ENCODE data around the gene DMXL1.
A peak's percentile ranks its signal among the peaks of the same experiment; 100 is the strongest.

Gene DMXL1

GRCh38 chr5:119070828-119071560, at the start of gene DMXL1:
Gene DMXL1 (plus strand): TSS chr5:119071087. CDS start chr5:119071570, 483 bp downstream.
- peak; percentile 100 for DNase-seq

- DNase-seq = no peak
Measured at GRCh38 chr5:119021149-119021732, 49.6 kb upstream of the DMXL1 start.

- no peak for DNase-seq
Measured at GRCh38 chr5:119022017-119022745, 48.7 kb upstream of the DMXL1 start.

DNA sequence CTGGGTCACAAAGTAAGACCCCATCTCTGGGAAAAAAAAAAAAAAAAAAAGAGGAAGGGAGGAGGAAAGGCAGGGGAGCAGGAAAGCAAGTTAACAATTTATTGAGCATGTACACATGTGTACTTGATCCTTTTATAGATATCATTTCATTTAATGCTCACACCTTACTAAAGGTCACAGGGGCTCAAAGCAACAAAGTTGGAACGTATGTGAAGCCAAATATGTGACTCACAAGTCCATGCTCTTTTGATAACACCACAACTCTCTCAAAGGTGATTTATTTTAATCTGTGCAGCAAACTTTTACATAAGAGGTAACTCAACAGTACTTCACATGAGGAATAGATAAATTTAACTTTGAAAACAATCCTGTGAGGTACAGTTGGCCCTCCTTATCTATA, 48.1 kb upstream of the DMXL1 start:
- DNase-seq = no peak

DNA sequence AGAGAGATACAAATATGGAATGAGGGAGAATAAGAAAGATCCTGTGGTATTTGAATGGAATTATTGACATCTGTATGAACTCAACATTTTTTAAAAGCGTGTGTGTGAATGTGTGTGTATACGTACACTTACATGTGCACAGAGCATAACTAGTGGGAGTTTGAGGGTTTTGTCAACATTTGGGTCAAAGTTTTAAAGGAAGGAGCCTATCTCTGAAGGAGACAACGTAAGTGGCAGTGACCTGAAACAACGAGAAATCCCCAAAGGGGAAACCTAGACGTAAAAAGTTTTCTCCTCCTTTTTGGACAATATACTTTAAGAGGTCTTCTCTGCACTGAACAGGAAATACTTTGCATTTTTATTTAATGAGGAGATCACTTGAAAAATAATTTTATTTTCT, 42.3 kb upstream of the DMXL1 start:
- DNase-seq = no peak

DNA sequence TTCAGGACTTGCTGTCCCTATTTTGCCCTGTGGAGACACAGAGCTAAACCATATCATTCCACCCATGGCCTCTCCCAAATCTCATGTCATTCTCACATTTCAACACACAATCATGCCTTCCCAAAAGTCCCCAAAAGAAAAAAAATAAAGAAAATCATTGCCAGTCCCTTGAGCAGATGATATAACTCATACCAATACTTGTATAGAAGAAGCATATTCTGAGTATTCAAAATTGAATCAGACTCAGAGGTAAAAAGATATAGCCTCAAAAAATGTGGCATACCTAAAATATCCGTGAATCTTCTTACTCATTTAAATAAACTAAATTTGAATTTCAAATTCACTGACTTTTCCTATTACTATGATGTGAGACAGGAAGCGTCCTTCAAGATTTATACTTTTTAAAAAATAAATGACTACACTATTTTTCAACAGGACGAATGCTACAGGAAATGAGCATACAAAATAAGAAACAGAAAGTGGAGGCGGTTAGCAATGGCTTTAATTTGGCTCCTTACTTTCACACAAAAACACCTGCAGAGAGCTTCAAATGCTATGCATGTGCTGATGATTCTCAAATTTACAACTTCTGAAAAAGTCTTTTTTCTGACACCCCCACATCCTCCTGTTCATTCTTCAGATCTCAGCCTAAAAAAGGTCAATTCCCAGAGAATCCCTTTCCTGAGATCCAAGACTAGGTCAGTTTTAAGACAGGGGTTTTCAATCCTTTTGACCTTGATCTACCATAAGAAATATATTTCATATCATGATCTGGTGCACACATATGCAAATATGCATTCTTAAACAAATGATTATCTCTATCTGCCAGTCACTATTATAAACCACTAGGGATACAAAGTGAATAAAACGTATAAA, 39.6 kb upstream of the DMXL1 start:
- no peak for DNase-seq

- DNase-seq = no peak
Measured at GRCh38 chr5:119031905-119032304, 39.0 kb upstream of the DMXL1 start.

GRCh38 chr5:119032656-119033055, 38.2 kb upstream of the DMXL1 start:
- no peak for DNase-seq

- no peak for DNase-seq
Measured at GRCh38 chr5:119033135-119033534, 37.8 kb upstream of the DMXL1 start.

GRCh38 chr5:119036101-119036762, 34.7 kb upstream of the DMXL1 start:
- DNase-seq = no peak

DNA sequence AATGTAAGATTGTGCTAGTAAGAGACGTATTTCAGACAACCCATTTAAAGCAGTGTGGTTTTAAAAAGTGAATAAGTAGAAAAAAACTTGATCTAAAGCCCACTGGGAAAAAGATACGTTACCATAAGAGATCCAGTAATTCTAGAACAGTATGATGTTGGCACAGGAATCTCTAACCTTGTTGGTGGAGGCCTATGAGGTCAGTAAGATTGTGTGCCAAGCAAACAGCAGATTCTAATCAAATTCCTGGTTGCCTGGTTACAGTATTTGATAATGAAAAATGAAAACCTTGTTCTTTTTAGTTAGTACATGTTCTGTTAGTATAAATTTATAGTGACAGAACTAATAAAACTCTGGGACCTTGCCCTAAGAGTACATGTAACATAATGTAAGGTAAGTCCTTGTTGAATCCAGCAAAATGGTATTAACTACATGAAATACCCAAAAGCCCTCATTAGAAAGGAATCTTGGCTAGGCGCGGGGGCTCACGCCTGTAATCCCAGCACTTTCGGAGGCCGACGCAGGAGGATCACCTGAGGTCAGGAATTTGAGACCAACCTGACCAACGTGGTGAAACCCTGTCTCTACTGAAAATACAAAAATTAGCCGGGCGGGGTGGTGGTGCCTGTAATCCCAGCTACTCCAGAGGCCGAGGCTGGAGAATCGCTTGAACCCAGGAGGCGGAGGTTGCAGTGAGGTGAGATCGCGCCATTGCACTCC, 33.2 kb upstream of the DMXL1 start:
- no peak for DNase-seq

DNA sequence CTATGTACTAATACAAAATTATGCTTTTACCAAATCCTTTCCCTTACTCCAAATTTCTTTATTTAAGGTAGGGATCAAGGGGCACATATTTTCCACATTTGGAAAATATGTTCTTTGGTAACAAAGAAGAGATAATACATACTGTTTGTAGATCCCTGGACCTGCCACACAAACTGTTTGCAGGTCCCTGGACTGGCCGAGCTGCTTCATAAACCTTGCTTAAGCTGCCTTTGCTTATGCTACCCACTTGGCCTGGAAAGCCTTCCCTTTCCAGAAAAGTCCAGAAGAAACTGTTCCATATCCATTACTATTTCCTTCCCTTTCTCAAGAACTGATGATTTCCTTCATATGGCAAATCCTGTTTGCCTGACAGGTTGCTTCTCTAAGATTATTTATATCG, 22.6 kb upstream of the DMXL1 start:
- no peak for DNase-seq

DNA sequence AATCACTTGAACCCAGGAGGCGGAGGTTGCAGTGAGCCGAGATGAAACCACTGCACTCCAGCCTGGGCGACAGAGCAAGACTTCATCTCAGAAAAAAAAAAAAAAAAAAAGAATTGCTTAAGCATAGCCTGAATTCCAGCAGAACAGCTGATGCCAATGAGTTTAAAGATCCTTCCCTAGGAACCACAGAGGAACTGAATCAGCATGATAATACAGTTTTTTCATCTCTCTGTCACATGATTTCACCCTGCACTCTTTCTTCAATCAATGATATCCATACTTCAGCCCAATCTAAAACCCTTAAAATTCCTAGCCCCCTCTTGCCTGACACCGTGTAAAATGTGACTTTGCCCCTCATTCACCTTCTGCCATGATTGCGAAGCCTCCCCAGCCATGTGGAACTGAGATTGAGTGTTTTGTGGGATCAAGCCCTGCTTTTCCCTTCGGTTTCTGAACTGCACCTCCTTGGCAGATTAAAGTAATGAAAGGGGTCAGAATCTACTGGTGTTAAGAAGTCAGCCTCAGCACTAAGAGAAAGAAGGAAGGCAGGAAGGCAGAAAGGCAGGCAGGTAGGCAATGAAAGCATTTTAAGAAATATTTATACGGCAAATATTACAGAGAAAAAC, 20.9 kb upstream of the DMXL1 start:
- no peak for DNase-seq

DNA sequence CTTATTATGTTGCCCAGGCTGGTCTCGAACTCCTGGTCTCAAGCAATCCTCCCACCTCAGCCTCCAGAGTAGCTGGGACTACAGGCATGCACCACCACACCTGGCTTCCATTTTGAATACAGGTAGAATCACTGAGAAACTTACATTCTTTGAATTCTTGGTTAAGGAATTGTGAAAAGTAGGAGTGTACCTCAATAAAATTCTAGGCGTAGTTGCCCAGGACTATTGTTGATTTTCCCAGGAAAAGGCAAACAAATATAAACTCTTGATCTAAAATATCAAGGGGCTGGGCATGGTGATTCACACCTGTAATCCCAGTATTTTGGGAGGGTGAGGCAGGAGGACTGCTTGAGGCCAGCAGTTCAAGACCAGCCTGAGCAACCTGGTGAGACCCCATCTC, 16.8 kb upstream of the DMXL1 start:
- no peak for DNase-seq

- no peak for DNase-seq
Measured at GRCh38 chr5:119055294-119055693, 15.6 kb upstream of the DMXL1 start.

- DNase-seq = no peak
Measured at GRCh38 chr5:119058979-119059529, 11.8 kb upstream of the DMXL1 start.

DNA sequence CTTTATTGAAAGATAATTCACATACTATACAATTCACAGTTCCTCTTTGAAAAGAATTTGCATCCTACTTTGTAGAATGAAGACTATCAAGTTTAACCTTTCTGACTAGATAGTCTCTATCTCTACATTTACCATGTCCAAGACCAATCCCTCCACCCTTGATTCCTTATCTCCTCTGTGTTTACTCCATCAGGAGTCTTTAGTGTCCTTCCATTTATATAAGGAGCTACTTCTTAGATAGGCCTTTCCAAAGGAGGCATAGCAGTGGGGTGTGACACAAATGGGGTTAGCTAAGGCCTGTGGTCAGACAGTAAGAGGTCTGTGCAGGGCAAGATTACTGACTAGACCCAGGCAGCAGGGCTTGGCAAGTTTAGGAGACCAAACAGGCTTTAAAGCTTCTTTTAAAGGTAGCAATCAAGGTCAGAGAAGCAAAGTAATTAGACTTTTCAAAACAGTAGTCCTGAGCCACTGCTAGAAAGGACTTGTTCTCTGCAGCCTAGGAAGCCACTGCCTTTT, 11.1 kb upstream of the DMXL1 start:
- no peak for DNase-seq

DNA sequence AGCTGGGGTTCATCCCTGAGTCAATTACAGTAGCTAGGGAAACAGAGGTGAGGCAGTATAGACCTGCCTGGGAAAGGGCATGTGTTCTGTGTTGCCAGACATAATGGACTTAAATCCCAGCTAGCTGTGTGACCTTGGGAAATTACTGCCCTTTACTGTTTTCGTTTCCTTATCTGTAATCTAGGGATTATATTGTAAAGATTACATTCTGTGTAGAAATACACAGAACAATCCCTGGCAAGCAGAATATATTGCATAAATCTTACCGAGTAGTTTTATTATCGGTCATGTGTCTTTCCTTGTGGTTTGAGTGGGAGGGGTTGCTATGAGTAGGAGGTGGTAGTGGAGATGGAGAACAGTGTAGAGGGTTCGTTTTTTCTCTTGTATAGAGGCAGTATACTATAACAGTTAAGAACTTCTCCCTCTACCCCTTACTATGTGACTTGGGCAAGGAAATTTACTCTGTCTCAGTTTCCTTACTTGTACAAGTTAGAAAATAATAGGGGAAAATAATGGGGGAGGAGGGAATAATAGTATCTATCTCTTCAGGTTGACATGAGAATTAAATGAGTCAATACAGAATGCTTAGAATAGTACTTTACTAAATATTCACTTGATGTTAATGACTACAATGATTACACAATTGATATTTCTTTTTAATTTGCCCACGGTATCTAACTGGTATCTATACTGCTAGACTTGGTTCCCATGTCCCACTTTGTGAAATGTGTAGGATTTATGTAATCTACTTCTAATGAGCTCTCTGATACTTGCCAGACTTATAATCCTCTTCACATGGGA, 7.1 kb upstream of the DMXL1 start:
- DNase-seq = no peak

DNA sequence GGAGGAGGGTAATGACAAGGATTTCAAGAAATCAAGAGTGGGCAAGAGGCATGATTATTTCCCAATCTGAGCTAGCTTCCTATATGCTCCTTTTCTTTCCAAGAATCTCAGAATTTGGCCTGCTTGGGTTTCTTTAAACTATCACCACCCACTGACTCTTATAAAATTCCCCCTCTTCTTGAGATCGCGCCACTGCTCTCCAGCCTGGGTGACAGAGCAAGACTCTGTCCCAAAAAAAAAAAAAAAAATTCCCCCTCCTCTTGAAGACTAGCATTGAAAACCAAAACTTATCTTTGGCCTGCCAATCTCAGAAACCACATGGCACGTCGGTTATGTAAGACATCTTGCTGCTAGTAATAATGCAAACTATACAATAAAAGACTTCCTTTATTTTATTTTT, 3.4 kb upstream of the DMXL1 start:
- no peak for DNase-seq

DNA sequence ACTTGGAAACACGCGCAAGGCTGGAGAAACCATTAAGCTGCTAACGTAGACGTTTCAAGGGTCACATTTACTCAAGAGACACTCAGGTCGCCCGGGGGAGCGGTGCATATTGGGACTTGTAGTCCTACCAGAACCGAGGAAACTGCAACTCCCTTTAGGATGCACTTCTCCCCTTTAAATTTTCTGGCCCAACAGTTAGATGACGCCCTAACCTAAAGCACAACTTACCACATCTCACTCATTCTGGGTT, 384 bp upstream of the DMXL1 start:
- DNase-seq = no peak
